GM12892 (cell line): ENCODE measurements around the gene ZNF830.

Source experiments
- POLR2A ChIP-seq: IDR thresholded peaks from 2 replicates; pipeline ENCODE4 v1.6.1; 2011; ENCODE audit warnings: low read depth, low read length, control low read depth
- POLR2AphosphoS5 ChIP-seq: IDR thresholded peaks from 2 replicates; pipeline ENCODE4 v1.6.1; 2011; ENCODE audit warnings: low read depth, low read length, control low read depth

DNA sequence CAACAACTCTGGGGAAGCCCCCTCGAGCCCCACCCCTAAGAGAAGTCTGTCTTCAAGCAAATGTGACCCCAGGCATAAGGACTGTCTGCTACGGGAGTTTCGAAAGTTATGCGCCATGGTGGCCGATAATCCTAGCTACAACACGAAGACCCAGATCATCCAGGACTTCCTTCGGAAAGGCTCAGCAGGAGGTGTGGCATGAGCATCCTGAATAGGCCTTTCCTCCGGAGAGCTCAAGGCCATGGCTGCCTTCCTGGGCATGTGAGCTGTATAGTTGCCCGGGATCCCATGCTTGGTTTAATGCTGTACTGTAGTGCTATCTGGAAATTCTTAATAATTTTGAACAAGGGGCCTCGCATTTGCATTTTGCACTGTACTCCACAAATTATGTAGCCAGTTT is 28.1 kb downstream of the ZNF830 start:
- TF ChIP-seq POLR2AphosphoS5, result no peak
- no peak for TF ChIP-seq POLR2A
